ENCODE measurements around the gene CITED2.

Gene CITED2

DNA sequence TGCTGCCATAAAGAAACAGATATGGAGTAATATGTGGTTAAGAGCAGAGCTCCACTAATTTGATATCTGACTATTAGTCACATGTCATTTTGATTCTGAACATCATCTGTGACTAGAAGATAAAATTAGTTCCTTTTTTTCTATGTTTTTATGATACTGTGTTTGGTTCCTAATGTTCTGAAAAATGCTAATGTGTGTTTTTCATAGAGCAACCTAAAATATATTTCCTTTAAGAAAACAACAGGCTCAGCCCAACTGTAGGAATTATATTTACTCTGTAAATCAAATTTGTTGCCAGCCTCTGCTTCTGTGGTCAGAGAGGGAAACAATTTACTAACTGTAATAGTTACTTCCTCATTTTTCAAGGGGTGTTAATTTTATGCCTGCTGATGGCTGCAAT lies 49.3 kb downstream of the CITED2 start:
- DNase-seq (ENCODE audit: low read depth): no peak
- H3K27me3 ChIP-seq (replicated peaks; ENCODE audit: control insufficient read depth, insufficient read depth, low read length): no peaks in the 10 kb centered on the region

DNA sequence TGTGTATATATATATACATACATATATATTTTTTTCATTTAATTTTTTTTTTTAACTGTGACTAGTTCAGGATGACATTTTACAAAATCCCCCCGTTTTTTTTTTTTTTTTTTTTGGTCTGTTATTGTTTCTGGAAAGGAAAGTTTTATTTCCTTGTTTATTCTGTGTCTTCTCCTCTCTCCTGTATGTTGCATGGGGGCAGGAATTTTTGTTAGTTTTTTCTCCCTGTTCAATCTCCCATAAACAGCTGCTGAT lies 50.2 kb downstream of the CITED2 start:
- H3K4me1 ChIP-seq (ENCODE audit: control insufficient read depth, insufficient read depth, low read length): no peaks in the 10 kb centered on the region
- no peaks in the 10 kb centered on the region for H3K9me3 ChIP-seq (ENCODE audit: control insufficient read depth, low read length)
- no peaks in the 10 kb centered on the region for H3K27me3 ChIP-seq (replicated peaks; ENCODE audit: control insufficient read depth, insufficient read depth, low read length)
- H3K36me3 ChIP-seq (ENCODE audit: control insufficient read depth, insufficient read depth, low read length, severe bottlenecking): no peaks in the 10 kb centered on the region
- H3K4me3 ChIP-seq (ENCODE audit: low read length): no peak overlapping the region
- no peak for DNase-seq (ENCODE audit: low read depth)
- H3K9ac ChIP-seq (ENCODE audit: low read length): no peak overlapping the region

More for the DNA sequence above, 49.3 kb downstream of the CITED2 start:
- H3K4me1 ChIP-seq (ENCODE audit: control insufficient read depth, insufficient read depth, low read length): no peaks in the 10 kb centered on the region
- no peaks in the 10 kb centered on the region for H3K36me3 ChIP-seq (ENCODE audit: control insufficient read depth, insufficient read depth, low read length, severe bottlenecking)
- H3K9ac ChIP-seq (ENCODE audit: low read length): no peak overlapping the region
- no peaks in the 10 kb centered on the region for H3K9me3 ChIP-seq (ENCODE audit: control insufficient read depth, low read length)
- no peak overlapping the region for H3K4me3 ChIP-seq (ENCODE audit: low read length)

- Histone ChIP-seq H3K27me3 (replicated peaks; ENCODE audit: control insufficient read depth, insufficient read depth, low read length) (no peaks in the 10 kb centered on the region), H3K4me3 (ENCODE audit: low read length) (no peak overlapping the region), H3K9me3 (ENCODE audit: control insufficient read depth, low read length) (no peaks in the 10 kb centered on the region), H3K4me1 (ENCODE audit: control insufficient read depth, insufficient read depth, low read length) (no peaks in the 10 kb centered on the region), H3K36me3 (ENCODE audit: control insufficient read depth, insufficient read depth, low read length, severe bottlenecking) (no peaks in the 10 kb centered on the region), H3K9ac (ENCODE audit: low read length) (no peak overlapping the region)
- peak; percentile 16 for DNase-seq (ENCODE audit: low read depth)
Observed at GRCh38 chr6:139323511-139324300, 50.7 kb downstream of the CITED2 start.
